ENCODE data around the gene OTX1. TPM values are rescaled to one million over a fixed set of nuclear protein-coding genes. Genes with fewer than 3 reads are reported as not detected.
A peak's percentile ranks its signal among the peaks of the same experiment; 100 is the strongest.

The OTX1 gene
- total and polyA plus RNA-seq, 2 experiments from 2014 or later, result 1.3 to 2.2 TPM

- Histone ChIP-seq H4K20me1 (replicated peaks; ENCODE audit: insufficient read depth) (peaks cover 10% of the 10 kb centered on the region), H3K4me3 (peak overlapping the region; percentile 89), H3K27me3 (ENCODE audit: insufficient read depth) (peaks cover 80% of the 10 kb centered on the region), H3K36me3 (ENCODE audit: insufficient read depth) (no peaks in the 10 kb centered on the region), H3K79me2 (replicated peaks; ENCODE audit: insufficient read depth) (no peaks in the 10 kb centered on the region), H3F3A (replicated peaks; ENCODE audit: low read depth) (peaks cover 16% of the 10 kb centered on the region), H3K4me2 (peak overlapping the region; percentile 96), H3K9me2 (ENCODE audit: insufficient read depth) (no peaks in the 10 kb centered on the region), H2AFZ (peak overlapping the region; percentile 54), H3K27ac (ENCODE audit: low read depth) (no peak overlapping the region), H3K4me1 (ENCODE audit: insufficient read depth) (peaks cover 55% of the 10 kb centered on the region)
- H3K27ac Mint-ChIP-seq, result no peak overlapping the region
- TF ChIP-seq EZH2 (IDR thresholded peaks at IDR 0.05; ENCODE audit: low read depth, unreplicated experiment) (peak; percentile 58), POLR2AphosphoS5 (IDR thresholded peaks at IDR 0.05; ENCODE audit: low read depth) (no peak), EZH2phosphoT487 (IDR thresholded peaks at IDR 0.05; ENCODE audit: unreplicated experiment) (peak; percentile 41), ZNF331 (CRISPR knock-in tag; IDR thresholded peaks at IDR 0.05; ENCODE audit: low read depth) (no peak), ZNF114 (CRISPR knock-in tag; IDR thresholded peaks at IDR 0.05) (no peak), STAT1 (IDR thresholded peaks at IDR 0.05; ENCODE audit: unreplicated experiment) (no peak), NANOG (IDR thresholded peaks at IDR 0.05; ENCODE audit: borderline replicate concordance) (no peak), REST (IDR thresholded peaks at IDR 0.05; ENCODE audit: unreplicated experiment) (no peak), JUNB (IDR thresholded peaks at IDR 0.05; ENCODE audit: unreplicated experiment) (no peak), CREB1 (CRISPR knock-in tag; IDR thresholded peaks at IDR 0.05; ENCODE audit: low read depth) (no peak)
- TF ChIP-seq, protein P1, sequence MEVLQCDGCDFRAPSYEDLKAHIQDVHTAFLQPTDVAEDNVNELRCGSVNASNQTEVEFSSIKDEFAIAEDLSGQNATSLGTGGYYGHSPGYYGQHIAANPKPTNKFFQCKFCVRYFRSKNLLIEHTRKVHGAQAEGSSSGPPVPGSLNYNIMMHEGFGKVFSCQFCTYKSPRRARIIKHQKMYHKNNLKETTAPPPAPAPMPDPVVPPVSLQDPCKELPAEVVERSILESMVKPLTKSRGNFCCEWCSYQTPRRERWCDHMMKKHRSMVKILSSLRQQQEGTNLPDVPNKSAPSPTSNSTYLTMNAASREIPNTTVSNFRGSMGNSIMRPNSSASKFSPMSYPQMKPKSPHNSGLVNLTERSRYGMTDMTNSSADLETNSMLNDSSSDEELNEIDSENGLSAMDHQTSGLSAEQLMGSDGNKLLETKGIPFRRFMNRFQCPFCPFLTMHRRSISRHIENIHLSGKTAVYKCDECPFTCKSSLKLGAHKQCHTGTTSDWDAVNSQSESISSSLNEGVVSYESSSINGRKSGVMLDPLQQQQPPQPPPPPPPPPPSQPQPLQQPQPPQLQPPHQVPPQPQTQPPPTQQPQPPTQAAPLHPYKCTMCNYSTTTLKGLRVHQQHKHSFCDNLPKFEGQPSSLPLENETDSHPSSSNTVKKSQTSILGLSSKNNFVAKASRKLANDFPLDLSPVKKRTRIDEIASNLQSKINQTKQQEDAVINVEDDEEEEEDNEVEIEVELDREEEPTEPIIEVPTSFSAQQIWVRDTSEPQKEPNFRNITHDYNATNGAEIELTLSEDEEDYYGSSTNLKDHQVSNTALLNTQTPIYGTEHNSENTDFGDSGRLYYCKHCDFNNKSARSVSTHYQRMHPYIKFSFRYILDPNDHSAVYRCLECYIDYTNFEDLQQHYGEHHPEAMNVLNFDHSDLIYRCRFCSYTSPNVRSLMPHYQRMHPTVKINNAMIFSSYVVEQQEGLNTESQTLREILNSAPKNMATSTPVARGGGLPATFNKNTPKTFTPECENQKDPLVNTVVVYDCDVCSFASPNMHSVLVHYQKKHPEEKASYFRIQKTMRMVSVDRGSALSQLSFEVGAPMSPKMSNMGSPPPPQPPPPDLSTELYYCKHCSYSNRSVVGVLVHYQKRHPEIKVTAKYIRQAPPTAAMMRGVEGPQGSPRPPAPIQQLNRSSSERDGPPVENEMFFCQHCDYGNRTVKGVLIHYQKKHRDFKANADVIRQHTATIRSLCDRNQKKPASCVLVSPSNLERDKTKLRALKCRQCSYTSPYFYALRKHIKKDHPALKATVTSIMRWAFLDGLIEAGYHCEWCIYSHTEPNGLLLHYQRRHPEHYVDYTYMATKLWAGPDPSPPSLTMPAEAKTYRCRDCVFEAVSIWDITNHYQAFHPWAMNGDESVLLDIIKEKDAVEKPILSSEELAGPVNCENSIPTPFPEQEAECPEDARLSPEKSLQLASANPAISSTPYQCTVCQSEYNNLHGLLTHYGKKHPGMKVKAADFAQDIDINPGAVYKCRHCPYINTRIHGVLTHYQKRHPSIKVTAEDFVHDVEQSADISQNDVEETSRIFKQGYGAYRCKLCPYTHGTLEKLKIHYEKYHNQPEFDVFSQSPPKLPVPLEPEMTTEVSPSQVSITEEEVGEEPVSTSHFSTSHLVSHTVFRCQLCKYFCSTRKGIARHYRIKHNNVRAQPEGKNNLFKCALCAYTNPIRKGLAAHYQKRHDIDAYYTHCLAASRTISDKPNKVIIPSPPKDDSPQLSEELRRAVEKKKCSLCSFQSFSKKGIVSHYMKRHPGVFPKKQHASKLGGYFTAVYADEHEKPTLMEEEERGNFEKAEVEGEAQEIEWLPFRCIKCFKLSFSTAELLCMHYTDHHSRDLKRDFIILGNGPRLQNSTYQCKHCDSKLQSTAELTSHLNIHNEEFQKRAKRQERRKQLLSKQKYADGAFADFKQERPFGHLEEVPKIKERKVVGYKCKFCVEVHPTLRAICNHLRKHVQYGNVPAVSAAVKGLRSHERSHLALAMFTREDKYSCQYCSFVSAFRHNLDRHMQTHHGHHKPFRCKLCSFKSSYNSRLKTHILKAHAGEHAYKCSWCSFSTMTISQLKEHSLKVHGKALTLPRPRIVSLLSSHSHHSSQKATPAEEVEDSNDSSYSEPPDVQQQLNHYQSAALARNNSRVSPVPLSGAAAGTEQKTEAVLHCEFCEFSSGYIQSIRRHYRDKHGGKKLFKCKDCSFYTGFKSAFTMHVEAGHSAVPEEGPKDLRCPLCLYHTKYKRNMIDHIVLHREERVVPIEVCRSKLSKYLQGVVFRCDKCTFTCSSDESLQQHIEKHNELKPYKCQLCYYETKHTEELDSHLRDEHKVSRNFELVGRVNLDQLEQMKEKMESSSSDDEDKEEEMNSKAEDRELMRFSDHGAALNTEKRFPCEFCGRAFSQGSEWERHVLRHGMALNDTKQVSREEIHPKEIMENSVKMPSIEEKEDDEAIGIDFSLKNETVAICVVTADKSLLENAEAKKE (CRISPR knock-in tag; IDR thresholded peaks at IDR 0.05), result no peak
- TF ChIP-seq, protein P2, sequence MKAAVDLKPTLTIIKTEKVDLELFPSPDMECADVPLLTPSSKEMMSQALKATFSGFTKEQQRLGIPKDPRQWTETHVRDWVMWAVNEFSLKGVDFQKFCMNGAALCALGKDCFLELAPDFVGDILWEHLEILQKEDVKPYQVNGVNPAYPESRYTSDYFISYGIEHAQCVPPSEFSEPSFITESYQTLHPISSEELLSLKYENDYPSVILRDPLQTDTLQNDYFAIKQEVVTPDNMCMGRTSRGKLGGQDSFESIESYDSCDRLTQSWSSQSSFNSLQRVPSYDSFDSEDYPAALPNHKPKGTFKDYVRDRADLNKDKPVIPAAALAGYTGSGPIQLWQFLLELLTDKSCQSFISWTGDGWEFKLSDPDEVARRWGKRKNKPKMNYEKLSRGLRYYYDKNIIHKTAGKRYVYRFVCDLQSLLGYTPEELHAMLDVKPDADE (IDR thresholded peaks at IDR 0.05), result no peak
- TF ChIP-seq, protein P3, sequence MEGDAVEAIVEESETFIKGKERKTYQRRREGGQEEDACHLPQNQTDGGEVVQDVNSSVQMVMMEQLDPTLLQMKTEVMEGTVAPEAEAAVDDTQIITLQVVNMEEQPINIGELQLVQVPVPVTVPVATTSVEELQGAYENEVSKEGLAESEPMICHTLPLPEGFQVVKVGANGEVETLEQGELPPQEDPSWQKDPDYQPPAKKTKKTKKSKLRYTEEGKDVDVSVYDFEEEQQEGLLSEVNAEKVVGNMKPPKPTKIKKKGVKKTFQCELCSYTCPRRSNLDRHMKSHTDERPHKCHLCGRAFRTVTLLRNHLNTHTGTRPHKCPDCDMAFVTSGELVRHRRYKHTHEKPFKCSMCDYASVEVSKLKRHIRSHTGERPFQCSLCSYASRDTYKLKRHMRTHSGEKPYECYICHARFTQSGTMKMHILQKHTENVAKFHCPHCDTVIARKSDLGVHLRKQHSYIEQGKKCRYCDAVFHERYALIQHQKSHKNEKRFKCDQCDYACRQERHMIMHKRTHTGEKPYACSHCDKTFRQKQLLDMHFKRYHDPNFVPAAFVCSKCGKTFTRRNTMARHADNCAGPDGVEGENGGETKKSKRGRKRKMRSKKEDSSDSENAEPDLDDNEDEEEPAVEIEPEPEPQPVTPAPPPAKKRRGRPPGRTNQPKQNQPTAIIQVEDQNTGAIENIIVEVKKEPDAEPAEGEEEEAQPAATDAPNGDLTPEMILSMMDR (conservative IDR thresholded peaks at IDR 0.05; ENCODE audit: low read depth in 2 of 2), result no peak
- H3K36me3 Mint-ChIP-seq (ENCODE audit: low read depth), result peaks cover 7% of the 10 kb centered on the region; the same call in 2 of the 3 replicates
- H3K4me1 Mint-ChIP-seq, result peaks cover 63% of the 10 kb centered on the region
- no peaks in the 10 kb centered on the region; the same call in 2 of the 3 replicates for H3K9me3 Mint-ChIP-seq
- H3K4me3 Mint-ChIP-seq, result peak overlapping the region; percentile 73
- DNase-seq (ENCODE audit: low spot score), result peak; percentile 79
- ATAC-seq, result peak; percentile 8
- peaks cover 95% of the 10 kb centered on the region for H3K27me3 Mint-ChIP-seq (ENCODE audit: insufficient read depth, low read depth, poor library complexity)
These were observed 2.1 kb upstream of the OTX1 start for GRCh38 chr2:63048367-63049171.
